BLaER1 (cell line): Measurements from ENCODE around the gene EVX2.

Experiments
- H3K27ac ChIP-seq: shearing (Covaris generic); formaldehyde crosslinking; 2 replicates; pipeline ENCODE4 v1.8.1; 2022
- H3K27me3 ChIP-seq: shearing (Covaris generic); formaldehyde crosslinking; 2 replicates; pipeline ENCODE4 v1.8.1; 2022
- H3K36me3 ChIP-seq: shearing (Covaris generic); formaldehyde crosslinking; 2 replicates; pipeline ENCODE4 v1.8.1; 2022
- H3K4me1 ChIP-seq: shearing (Covaris generic); formaldehyde crosslinking; 2 replicates; pipeline ENCODE4 v1.8.1; 2022
- H3K4me2 ChIP-seq: shearing (Covaris generic); formaldehyde crosslinking; 2 replicates; pipeline ENCODE4 v1.8.1; 2022
- H3K4me3 ChIP-seq: shearing (Covaris generic); formaldehyde crosslinking; 2 replicates; pipeline ENCODE4 v1.8.1; 2022
- H3K9ac ChIP-seq: shearing (Covaris generic); formaldehyde crosslinking; 2 replicates; pipeline ENCODE4 v1.8.1; 2022
- H3K9me3 ChIP-seq: shearing (Covaris generic); formaldehyde crosslinking; 2 replicates; pipeline ENCODE4 v1.8.1; 2022
- H4K20me1 ChIP-seq: shearing (Covaris generic); formaldehyde crosslinking; 2 replicates; pipeline ENCODE4 v1.8.1; 2022
- Cebpa-rat ChIP-seq: shearing (Covaris generic); IDR thresholded peaks from 2 replicates; pipeline ENCODE4 v1.8.1; 2022

EVX2 gene

GRCh38 chr2:176101842-176102241, 18.1 kb upstream of the EVX2 start:
- TF ChIP-seq Cebpa-rat = no peak
- Histone ChIP-seq H3K4me1 (peaks cover 6% of the 10 kb centered on the region), H4K20me1 (peaks cover 64% of the 10 kb centered on the region), H3K4me3 (no peak overlapping the region), H3K27ac (no peak overlapping the region), H3K9me3 (peaks cover 77% of the 10 kb centered on the region), H3K36me3 (no peaks in the 10 kb centered on the region), H3K9ac (no peak overlapping the region), H3K27me3 (peaks cover 100% of the 10 kb centered on the region), H3K4me2 (no peak overlapping the region)

- TF ChIP-seq Cebpa-rat = no peak
- peaks cover 100% of the 10 kb centered on the region for H3K27me3 ChIP-seq
- no peak overlapping the region for H3K4me3 ChIP-seq
- H3K9ac ChIP-seq = no peak overlapping the region
- no peaks in the 10 kb centered on the region for H3K36me3 ChIP-seq
- H3K4me1 ChIP-seq = peaks cover 9% of the 10 kb centered on the region
- H3K9me3 ChIP-seq = peaks cover 71% of the 10 kb centered on the region
- H4K20me1 ChIP-seq = peaks cover 69% of the 10 kb centered on the region
- no peak overlapping the region for H3K4me2 ChIP-seq
- H3K27ac ChIP-seq = no peak overlapping the region
Observed at GRCh38 chr2:176101216-176101830, 17.6 kb upstream of the EVX2 start.

GRCh38 chr2:176100547-176101140, 16.9 kb upstream of the EVX2 start:
- Histone ChIP-seq H4K20me1 (peaks cover 76% of the 10 kb centered on the region), H3K4me3 (no peak overlapping the region), H3K9ac (no peak overlapping the region), H3K4me2 (no peak overlapping the region), H3K9me3 (peaks cover 65% of the 10 kb centered on the region), H3K27ac (no peak overlapping the region), H3K36me3 (no peaks in the 10 kb centered on the region), H3K4me1 (peaks cover 9% of the 10 kb centered on the region), H3K27me3 (peaks cover 100% of the 10 kb centered on the region)
- TF ChIP-seq Cebpa-rat = no peak

GRCh38 chr2:176099728-176100546, 16.2 kb upstream of the EVX2 start, which contains the start of gene HOXD12:
Gene HOXD12, plus strand, starts transcription at chr2:176099795. Its CDS starts 7 bp downstream, at chr2:176099802.
- peaks cover 100% of the 10 kb centered on the region for H3K27me3 ChIP-seq
- no peak for TF ChIP-seq Cebpa-rat
- peaks cover 83% of the 10 kb centered on the region for H4K20me1 ChIP-seq
- H3K27ac ChIP-seq = no peak within 1 kb of the TSS
- no peak within 1 kb of the TSS for H3K4me3 ChIP-seq
- no peak within 1 kb of the TSS for H3K9ac ChIP-seq
- no peak within 1 kb of the TSS for H3K4me2 ChIP-seq
- H3K36me3 ChIP-seq = no peaks in the 10 kb centered on the region
- H3K9me3 ChIP-seq = peaks cover 57% of the 10 kb centered on the region
- H3K4me1 ChIP-seq = peaks cover 9% of the 10 kb centered on the region

GRCh38 chr2:176099159-176099727, 15.5 kb upstream of the EVX2 start:
- Histone ChIP-seq H3K36me3 (no peaks in the 10 kb centered on the region), H3K27me3 (peaks cover 100% of the 10 kb centered on the region), H3K4me2 (no peak overlapping the region), H3K4me1 (peaks cover 9% of the 10 kb centered on the region), H3K27ac (no peak overlapping the region), H3K4me3 (no peak overlapping the region), H3K9me3 (peaks cover 51% of the 10 kb centered on the region), H4K20me1 (peaks cover 90% of the 10 kb centered on the region), H3K9ac (no peak overlapping the region)
- no peak for TF ChIP-seq Cebpa-rat

GRCh38 chr2:176098366-176099158, 14.8 kb upstream of the EVX2 start:
- H3K4me3 ChIP-seq = no peak overlapping the region
- H3K4me2 ChIP-seq = no peak overlapping the region
- H3K9me3 ChIP-seq = peaks cover 46% of the 10 kb centered on the region
- peaks cover 9% of the 10 kb centered on the region for H3K4me1 ChIP-seq
- peaks cover 92% of the 10 kb centered on the region for H4K20me1 ChIP-seq
- H3K9ac ChIP-seq = no peak overlapping the region
- no peak for TF ChIP-seq Cebpa-rat
- H3K27ac ChIP-seq = no peak overlapping the region
- peaks cover 100% of the 10 kb centered on the region for H3K27me3 ChIP-seq
- H3K36me3 ChIP-seq = no peaks in the 10 kb centered on the region

GRCh38 chr2:176097820-176098365, 14.1 kb upstream of the EVX2 start:
- Histone ChIP-seq H3K27me3 (peaks cover 100% of the 10 kb centered on the region), H3K4me2 (peak overlapping the region; percentile 78), H3K27ac (no peak overlapping the region), H3K9ac (no peak overlapping the region), H3K4me1 (peaks cover 9% of the 10 kb centered on the region), H3K36me3 (no peaks in the 10 kb centered on the region), H4K20me1 (peaks cover 93% of the 10 kb centered on the region), H3K4me3 (peak overlapping the region; percentile 59; the same call in 1 of the 2 replicates), H3K9me3 (peaks cover 48% of the 10 kb centered on the region)
- no peak for TF ChIP-seq Cebpa-rat

- Histone ChIP-seq H3K27me3 (peaks cover 100% of the 10 kb centered on the region), H3K27ac (no peak overlapping the region), H3K9ac (no peak overlapping the region), H3K4me3 (peak overlapping the region; percentile 59), H3K4me1 (peaks cover 9% of the 10 kb centered on the region), H4K20me1 (peaks cover 97% of the 10 kb centered on the region), H3K36me3 (no peaks in the 10 kb centered on the region), H3K4me2 (peak overlapping the region; percentile 78), H3K9me3 (peaks cover 48% of the 10 kb centered on the region)
- no peak for TF ChIP-seq Cebpa-rat
Observed at GRCh38 chr2:176096986-176097819, 13.4 kb upstream of the EVX2 start.
